GM18517 (cell line): ENCODE measurements around the gene MEPCE.
"Not testable (repeated sequence)": the region's sequence is repeated elsewhere in the genome, so short reads cannot be mapped to it uniquely, and the experiment has no call there.

Experiments
- ATAC-seq: cut with Tn5 transposase; IDR thresholded peaks from one replicate; pipeline ENCODE4 v1.9.1; 2021; ENCODE audit warnings: mild to moderate bottlenecking, moderate library complexity; ENCODE audit not compliant: unreplicated experiment

The MEPCE gene

GRCh38 chr7:100429637-100430492 is at the start of gene MEPCE:
Gene MEPCE (plus strand): TSS chr7:100429831. CDS start chr7:100430019, 188 bp downstream.
- ATAC-seq: peak; percentile 32

DNA sequence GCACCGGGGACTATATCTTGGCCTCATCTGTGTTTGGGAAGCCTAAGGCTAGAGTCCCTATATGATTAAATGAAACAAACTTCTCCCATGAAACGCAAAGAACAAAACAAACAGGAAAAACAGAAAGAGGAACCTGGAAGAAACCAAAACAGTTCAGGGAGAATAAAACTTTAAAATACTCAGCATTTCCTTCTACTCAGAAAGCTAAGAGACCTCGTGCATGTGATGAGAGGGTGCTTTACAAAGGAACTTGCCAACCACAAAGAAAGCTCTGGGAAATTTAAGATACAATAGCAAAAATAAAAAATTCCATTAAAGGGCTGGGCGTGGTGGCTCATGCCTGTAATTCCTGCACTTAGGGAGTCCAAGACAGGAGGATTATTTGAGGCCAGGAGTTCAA is 49.4 kb upstream of the MEPCE start:
- ATAC-seq: no peak

DNA sequence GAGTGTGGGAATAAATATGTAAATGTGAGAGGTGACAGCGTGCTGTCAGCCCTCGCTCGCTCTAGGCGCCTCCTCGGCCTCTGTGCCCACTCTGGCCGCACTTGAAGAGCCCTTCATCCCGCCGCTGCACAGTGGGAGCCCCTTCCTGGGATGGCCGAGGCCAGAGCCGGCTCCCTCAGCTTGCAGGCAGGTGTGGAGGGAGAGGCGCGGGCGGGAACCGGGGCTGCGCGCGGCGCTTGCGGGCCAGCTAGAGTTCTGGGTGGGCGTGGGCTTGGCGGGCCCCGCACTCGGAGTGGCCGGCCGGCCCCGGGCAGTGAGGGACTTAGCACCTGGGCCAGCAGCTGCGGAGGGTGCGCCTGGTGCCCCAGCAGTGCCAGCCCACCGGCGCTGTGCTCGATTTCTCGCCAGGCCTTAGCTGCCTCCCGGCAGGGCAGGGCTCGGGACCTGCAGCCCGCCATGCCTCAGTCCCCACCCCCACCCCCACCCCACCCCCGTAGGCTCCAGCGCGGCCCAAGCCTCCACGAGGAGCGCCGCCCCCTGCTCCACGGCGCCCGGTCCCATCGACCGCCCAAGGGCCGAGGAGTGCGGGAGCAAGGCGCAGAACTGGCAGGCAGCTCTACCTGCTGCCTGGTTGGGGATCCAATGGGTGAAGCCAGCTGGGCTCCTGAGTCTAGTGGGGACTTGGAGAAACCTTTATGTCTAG is 47.9 kb upstream of the MEPCE start:
- ATAC-seq: not testable (repeated sequence)

GRCh38 chr7:100382234-100382853 is 47.3 kb upstream of the MEPCE start:
- ATAC-seq: not testable (repeated sequence)

DNA sequence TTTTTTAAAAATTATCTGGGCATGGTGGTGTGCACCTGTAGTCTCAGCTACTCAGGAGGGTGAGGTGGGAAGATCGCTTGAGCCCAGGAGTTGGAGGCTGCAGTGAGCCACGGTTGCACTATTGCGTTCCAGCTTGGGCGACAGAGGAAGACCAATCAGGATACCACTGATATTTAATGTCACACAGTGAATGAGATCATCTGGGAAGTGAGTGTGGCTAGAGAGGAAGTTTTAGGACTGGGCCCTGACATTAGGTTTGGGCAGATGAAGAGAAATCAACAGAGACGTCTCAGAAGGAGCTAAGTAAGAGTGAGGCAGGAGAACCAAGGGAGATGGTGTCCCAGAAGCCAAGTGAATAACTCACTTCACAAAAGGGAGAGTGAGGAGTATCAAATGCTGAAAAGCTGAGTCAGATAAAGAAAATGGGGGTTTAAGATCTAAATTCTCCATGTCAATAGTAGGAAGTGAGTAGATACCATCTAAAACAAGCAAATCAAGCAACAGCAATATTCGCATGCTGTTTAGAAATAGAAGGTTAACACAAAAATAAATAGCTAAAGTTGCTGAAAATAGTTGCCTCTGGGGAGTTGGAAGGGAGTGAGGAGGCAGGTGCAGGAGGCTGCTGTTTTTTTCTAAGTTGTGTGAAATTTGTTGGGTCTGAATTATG is 44.9 kb upstream of the MEPCE start:
- no peak for ATAC-seq

- no peak for ATAC-seq
These were observed 42.7 kb upstream of the MEPCE start for GRCh38 chr7:100386940-100387339.

GRCh38 chr7:100387695-100388094 is 41.9 kb upstream of the MEPCE start:
- ATAC-seq: no peak

DNA sequence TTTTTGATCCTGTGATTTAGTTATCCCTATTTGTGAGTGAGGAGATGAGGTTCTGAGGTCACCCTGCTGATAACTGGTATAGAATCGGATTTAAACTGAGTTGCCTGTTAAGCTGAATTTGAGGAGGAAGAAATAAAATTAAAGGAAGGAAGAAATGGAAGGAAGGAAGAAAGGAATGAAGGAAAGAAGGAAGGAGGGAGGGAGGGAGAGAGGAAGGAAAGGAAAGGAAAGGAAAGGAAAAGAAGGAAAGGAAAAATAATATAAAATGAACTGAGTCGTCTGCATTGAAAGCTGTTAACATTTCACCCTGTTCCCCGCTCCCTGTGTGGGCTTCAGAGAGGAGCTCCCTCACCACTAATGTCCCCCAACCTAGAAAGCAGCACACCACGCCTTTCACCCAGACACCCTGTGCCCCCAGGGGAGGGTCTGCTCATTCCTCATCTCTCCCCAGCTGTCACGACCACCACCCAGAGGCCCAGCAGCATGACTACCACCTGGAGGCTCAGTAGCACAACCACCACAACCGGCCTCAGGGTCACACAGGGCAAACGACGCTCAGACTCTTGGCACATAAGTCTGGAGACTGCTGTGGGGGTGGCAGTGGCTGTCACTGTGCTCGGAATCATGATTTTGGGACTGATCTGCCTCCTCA is 40.1 kb upstream of the MEPCE start:
- ATAC-seq: no peak

DNA sequence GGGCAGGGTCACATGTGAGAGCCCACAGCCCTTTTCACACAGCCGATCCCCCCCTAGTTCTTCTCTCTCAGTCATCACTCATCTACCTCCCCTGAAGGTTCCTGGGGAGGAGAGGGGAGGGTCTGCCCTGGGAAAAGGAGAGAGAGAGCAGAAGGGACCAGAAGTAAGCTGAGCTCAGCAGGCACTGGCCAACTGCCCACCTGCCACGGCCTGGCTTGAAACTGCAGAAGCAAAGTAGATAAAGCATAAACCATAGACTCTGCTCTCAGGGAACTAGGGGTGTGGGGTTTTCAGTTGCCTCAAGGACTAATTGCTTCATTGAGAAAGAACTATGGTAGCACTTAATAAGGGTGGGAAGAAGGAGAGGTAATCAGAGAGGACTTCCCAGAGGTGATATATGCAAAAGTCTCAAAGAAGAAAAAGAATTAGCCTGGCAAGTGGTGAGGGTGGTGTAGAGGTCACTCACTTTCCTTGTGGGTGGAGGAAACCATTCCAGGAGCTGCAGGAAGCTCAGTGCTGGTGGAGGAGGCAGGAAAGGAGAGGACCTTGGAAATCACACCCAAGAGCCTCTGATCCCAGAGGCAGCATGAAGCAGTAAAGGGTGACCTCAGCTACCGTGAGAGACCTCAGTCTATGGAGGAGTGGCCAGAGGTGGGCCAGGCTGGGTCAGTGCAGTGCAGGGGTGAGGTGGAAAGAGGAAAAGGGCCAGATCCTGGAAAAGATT is 39.2 kb upstream of the MEPCE start:
- ATAC-seq: no peak

GRCh38 chr7:100393233-100393905 is 36.3 kb upstream of the MEPCE start:
- no peak for ATAC-seq

DNA sequence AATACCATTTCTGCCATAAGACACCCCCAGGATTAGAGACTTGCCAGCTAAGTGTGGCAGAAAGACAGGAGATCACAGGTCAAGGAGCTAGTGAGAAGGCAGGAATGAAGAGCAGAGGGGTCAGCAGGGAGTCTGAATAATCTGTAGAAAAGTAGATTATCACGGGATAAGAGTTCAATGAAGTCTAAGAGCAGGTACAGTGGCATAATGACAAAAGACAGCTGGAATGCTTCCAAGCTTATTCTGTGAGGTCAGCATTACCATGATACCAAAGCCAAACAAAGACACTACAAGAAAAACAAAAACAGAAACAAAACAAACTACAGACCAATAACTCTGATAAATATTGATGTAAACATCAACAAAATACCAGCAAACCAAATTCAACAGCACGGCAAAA is 35.6 kb upstream of the MEPCE start:
- ATAC-seq: no peak

GRCh38 chr7:100396421-100396982 is 33.1 kb upstream of the MEPCE start:
- ATAC-seq: peak; percentile 90

- no peak for ATAC-seq
These were observed 32.1 kb upstream of the MEPCE start for GRCh38 chr7:100397315-100398081.

- no peak for ATAC-seq
These were observed 31.4 kb upstream of the MEPCE start for GRCh38 chr7:100398239-100398638.

GRCh38 chr7:100400041-100400440 is 29.6 kb upstream of the MEPCE start:
- no peak for ATAC-seq

GRCh38 chr7:100400656-100401055 is 29.0 kb upstream of the MEPCE start:
- ATAC-seq: no peak

- no peak for ATAC-seq
These were observed 27.8 kb upstream of the MEPCE start for GRCh38 chr7:100401811-100402210.

DNA sequence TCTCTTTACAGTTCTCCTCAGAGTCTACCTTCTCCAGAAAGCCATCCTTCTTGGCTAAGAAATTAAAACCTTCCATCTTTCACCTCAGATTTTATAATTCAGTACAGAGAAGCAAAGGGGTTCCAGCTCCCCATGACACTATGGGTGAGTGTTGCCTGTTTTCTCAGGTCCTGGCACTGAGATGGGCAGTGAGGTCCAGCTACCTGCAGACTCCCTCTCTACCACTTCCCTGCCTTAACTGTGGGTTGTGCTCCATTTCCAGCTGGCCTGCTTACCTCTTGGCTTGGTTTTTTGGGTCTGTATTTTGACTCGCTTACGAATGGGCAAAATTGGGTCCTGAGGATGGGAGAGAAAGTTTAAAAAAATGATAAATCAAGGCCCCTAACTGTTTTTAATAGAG is 27.4 kb upstream of the MEPCE start:
- no peak for ATAC-seq
